ENCODE results near the gene LIF.

The LIF gene

DNA sequence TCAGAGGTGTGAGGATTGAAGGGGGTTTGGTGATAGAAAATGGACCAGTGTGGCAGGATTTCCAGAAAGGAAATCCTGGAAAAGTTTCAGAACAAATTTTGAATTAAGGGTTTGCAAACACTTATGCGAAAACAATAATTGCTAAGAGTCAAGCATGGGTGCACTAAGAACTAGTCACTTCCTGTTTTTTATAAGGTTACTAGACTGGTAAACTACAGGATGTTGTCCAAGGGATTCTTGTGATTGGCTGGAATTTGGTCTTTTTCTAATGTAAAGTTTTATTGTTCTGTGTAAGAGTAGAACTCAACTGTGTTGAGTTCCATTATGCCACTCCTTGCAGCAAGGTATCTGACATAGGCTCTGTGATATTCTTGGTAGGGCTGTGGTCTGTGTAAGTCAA, 54.1 kb downstream of the LIF start:
- no peaks in the 10 kb centered on the region for H3K36me3 ChIP-seq (ENCODE audit: control insufficient read depth in 2 of 2, insufficient read depth in 1 of 2, low read length in 2 of 2)
- no peaks in the 10 kb centered on the region for H3K9me3 ChIP-seq (ENCODE audit: control insufficient read depth, insufficient read depth, low read depth, low read length)
- TF ChIP-seq, protein P1, sequence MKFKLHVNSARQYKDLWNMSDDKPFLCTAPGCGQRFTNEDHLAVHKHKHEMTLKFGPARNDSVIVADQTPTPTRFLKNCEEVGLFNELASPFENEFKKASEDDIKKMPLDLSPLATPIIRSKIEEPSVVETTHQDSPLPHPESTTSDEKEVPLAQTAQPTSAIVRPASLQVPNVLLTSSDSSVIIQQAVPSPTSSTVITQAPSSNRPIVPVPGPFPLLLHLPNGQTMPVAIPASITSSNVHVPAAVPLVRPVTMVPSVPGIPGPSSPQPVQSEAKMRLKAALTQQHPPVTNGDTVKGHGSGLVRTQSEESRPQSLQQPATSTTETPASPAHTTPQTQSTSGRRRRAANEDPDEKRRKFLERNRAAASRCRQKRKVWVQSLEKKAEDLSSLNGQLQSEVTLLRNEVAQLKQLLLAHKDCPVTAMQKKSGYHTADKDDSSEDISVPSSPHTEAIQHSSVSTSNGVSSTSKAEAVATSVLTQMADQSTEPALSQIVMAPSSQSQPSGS (tag by site-specific recombination; IDR thresholded peaks at IDR 0.05; ENCODE audit: low read depth): no peak
- ChIA-PET CTCF (no interaction called here), POLR2A (no interaction called here)
- peaks cover 20% of the 10 kb centered on the region for H3K4me1 ChIP-seq (ENCODE audit: control insufficient read depth, insufficient read depth, low read length)
- no peak overlapping the region for H3K4me3 ChIP-seq (ENCODE audit: low read depth, low read length)
- no peak overlapping the region for H3K27ac ChIP-seq (ENCODE audit: extremely low read depth, low read depth, low read length)

DNA sequence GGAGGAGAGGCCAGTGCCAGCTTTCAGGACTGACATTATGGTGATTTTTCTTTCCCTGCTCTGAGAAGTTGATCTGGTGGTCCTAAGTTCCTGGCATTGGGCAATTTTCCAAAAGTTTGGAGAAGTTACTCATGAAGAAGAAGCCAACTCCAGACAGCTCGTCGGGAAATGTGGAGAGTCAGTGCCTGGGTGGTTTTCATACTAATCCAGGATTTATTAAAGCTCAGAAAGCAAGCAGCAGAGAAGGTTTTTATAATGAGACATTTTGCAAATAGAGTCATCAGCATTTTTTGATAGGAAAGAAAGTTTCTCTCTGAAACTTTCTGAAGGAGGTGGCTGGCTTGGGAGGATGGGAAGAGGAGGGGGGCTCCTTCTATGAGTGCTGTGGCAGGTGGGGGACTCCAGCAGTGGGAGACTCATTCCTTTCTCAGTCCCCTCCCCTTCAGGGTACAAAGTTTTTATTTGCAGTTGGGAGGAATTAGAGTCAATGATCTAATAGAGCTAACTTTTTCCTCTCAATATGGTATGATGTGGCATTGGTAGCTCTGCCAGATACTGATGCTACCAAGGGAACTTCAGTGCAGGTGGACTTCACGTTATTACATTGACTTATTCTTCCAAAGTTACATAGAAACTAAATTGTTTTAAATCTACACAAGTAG, 55.4 kb downstream of the LIF start:
- ChIA-PET POLR2A (no interaction called here), CTCF (interaction anchor here (1.0 to 1.5 kb wide), 2 partner anchors 36 to 65 kb away, joined by 4 to 7 read pairs; no protein-coding TSS in a partner anchor)
- Histone ChIP-seq H3K27ac (ENCODE audit: extremely low read depth, low read depth, low read length) (no peak overlapping the region), H3K4me3 (ENCODE audit: low read depth, low read length) (no peak overlapping the region), H3K4me1 (ENCODE audit: control insufficient read depth, insufficient read depth, low read length) (peaks cover 8% of the 10 kb centered on the region), H3K36me3 (ENCODE audit: control insufficient read depth in 2 of 2, insufficient read depth in 1 of 2, low read length in 2 of 2) (no peaks in the 10 kb centered on the region), H3K9me3 (ENCODE audit: control insufficient read depth, insufficient read depth, low read depth, low read length) (no peaks in the 10 kb centered on the region)
- TF ChIP-seq, protein P2, sequence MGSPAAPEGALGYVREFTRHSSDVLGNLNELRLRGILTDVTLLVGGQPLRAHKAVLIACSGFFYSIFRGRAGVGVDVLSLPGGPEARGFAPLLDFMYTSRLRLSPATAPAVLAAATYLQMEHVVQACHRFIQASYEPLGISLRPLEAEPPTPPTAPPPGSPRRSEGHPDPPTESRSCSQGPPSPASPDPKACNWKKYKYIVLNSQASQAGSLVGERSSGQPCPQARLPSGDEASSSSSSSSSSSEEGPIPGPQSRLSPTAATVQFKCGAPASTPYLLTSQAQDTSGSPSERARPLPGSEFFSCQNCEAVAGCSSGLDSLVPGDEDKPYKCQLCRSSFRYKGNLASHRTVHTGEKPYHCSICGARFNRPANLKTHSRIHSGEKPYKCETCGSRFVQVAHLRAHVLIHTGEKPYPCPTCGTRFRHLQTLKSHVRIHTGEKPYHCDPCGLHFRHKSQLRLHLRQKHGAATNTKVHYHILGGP (tag by site-specific recombination; IDR thresholded peaks at IDR 0.05): no peak
- no peak for TF ChIP-seq ZNF529 (tag by site-specific recombination; IDR thresholded peaks at IDR 0.05; ENCODE audit: insufficient replicate concordance)
- no peak for TF ChIP-seq ZNF146 (tag by site-specific recombination; IDR thresholded peaks at IDR 0.05)
- no peak for TF ChIP-seq ZNF837 (tag by site-specific recombination; IDR thresholded peaks at IDR 0.05)
- no peak for TF ChIP-seq BCL11A (tag by site-specific recombination; IDR thresholded peaks at IDR 0.05; ENCODE audit: low read depth)
- TF ChIP-seq, protein P3, sequence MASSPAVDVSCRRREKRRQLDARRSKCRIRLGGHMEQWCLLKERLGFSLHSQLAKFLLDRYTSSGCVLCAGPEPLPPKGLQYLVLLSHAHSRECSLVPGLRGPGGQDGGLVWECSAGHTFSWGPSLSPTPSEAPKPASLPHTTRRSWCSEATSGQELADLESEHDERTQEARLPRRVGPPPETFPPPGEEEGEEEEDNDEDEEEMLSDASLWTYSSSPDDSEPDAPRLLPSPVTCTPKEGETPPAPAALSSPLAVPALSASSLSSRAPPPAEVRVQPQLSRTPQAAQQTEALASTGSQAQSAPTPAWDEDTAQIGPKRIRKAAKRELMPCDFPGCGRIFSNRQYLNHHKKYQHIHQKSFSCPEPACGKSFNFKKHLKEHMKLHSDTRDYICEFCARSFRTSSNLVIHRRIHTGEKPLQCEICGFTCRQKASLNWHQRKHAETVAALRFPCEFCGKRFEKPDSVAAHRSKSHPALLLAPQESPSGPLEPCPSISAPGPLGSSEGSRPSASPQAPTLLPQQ (tag by site-specific recombination; IDR thresholded peaks at IDR 0.05): no peak
- TF ChIP-seq, protein P4, sequence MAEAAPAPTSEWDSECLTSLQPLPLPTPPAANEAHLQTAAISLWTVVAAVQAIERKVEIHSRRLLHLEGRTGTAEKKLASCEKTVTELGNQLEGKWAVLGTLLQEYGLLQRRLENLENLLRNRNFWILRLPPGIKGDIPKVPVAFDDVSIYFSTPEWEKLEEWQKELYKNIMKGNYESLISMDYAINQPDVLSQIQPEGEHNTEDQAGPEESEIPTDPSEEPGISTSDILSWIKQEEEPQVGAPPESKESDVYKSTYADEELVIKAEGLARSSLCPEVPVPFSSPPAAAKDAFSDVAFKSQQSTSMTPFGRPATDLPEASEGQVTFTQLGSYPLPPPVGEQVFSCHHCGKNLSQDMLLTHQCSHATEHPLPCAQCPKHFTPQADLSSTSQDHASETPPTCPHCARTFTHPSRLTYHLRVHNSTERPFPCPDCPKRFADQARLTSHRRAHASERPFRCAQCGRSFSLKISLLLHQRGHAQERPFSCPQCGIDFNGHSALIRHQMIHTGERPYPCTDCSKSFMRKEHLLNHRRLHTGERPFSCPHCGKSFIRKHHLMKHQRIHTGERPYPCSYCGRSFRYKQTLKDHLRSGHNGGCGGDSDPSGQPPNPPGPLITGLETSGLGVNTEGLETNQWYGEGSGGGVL (tag by site-specific recombination; IDR thresholded peaks at IDR 0.05): 0 out of 2 replicates have a peak, but pooled peaks have one; percentile 16

DNA sequence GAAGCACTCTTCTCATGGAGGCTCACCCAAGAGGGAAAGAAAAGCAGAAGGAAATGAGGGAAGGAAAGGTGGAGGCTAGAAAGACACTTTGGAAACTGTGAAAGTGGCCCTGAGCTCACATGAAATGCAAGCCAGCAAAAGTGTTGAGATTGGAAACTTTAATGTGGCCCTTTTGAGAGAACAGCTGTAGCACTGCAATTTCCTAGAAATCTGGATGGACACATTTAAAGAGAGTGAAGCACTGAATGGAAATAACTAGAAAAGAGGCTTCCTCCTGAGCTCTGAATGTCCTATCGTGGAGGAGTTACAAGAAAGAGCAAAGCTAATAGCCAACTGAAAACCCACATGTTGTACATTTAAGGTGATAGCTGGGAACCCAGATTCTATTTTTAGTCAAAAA, 56.0 kb downstream of the LIF start:
- no peak overlapping the region for H3K27ac ChIP-seq (ENCODE audit: extremely low read depth, low read depth, low read length)
- H3K36me3 ChIP-seq (ENCODE audit: control insufficient read depth in 2 of 2, insufficient read depth in 1 of 2, low read length in 2 of 2): no peaks in the 10 kb centered on the region
- TF ChIP-seq ZBTB17 (tag by site-specific recombination; IDR thresholded peaks at IDR 0.05) (no peak), GLI2 (tag by site-specific recombination; IDR thresholded peaks at IDR 0.05; ENCODE audit: borderline replicate concordance, low read depth) (no peak), ZNF777 (tag by site-specific recombination; IDR thresholded peaks at IDR 0.05; ENCODE audit: borderline replicate concordance) (no peak), ZNF423 (tag by site-specific recombination; IDR thresholded peaks at IDR 0.05) (no peak), ZNF600 (tag by site-specific recombination; IDR thresholded peaks at IDR 0.05) (no peak), ZNF341 (tag by site-specific recombination; IDR thresholded peaks at IDR 0.05; ENCODE audit: low read depth) (no peak), MEIS1 (CRISPR knock-in tag; IDR thresholded peaks at IDR 0.05; ENCODE audit: borderline replicate concordance) (no peak), ZNF2 (tag by site-specific recombination; IDR thresholded peaks at IDR 0.05) (no peak), ZNF549 (tag by site-specific recombination; IDR thresholded peaks at IDR 0.05) (no peak)
- TF ChIP-seq, protein P5, sequence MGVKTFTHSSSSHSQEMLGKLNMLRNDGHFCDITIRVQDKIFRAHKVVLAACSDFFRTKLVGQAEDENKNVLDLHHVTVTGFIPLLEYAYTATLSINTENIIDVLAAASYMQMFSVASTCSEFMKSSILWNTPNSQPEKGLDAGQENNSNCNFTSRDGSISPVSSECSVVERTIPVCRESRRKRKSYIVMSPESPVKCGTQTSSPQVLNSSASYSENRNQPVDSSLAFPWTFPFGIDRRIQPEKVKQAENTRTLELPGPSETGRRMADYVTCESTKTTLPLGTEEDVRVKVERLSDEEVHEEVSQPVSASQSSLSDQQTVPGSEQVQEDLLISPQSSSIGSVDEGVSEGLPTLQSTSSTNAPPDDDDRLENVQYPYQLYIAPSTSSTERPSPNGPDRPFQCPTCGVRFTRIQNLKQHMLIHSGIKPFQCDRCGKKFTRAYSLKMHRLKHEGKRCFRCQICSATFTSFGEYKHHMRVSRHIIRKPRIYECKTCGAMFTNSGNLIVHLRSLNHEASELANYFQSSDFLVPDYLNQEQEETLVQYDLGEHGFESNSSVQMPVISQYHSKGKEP (tag by site-specific recombination; IDR thresholded peaks at IDR 0.05): no peak
- ChIA-PET POLR2A (interaction anchor here (0.6 kb wide), 1 partner anchor 601 kb away, joined by 4 read pairs; no protein-coding TSS in a partner anchor), CTCF (interaction anchor here (1.0 to 1.5 kb wide), 2 partner anchors 35 to 65 kb away, joined by 4 to 7 read pairs; no protein-coding TSS in a partner anchor)
- peaks cover 4% of the 10 kb centered on the region for H3K4me1 ChIP-seq (ENCODE audit: control insufficient read depth, insufficient read depth, low read length)
- no peak overlapping the region for H3K4me3 ChIP-seq (ENCODE audit: low read depth, low read length)
- no peaks in the 10 kb centered on the region for H3K9me3 ChIP-seq (ENCODE audit: control insufficient read depth, insufficient read depth, low read depth, low read length)

Data from HEK293 (cell line).